IPS-18c (cell line): Measurements from ENCODE around the gene KIF26B.
"Not testable (repeated sequence)": the region's sequence is repeated elsewhere in the genome, so short reads cannot be mapped to it uniquely, and the experiment has no call there.

Experiments used
- H3K4me3 ChIP-seq: 2 replicates; pipeline ENCODE4 v1.7.0; 2013; ENCODE audit warnings: low read depth, mild to moderate bottlenecking, low read length, moderate library complexity; ENCODE audit not compliant: insufficient read depth
- H3K9me3 ChIP-seq: one replicate; pipeline ENCODE4 v1.6.1; 2013; ENCODE audit warnings: mild to moderate bottlenecking, low read length, moderate library complexity; ENCODE audit not compliant: control insufficient read depth, insufficient read depth

KIF26B gene

GRCh38 chr1:245129319-245130240 is 25.2 kb upstream of the KIF26B start:
- Histone ChIP-seq H3K4me3 (no peak overlapping the region), H3K9me3 (peaks cover 2% of the 10 kb centered on the region)

DNA sequence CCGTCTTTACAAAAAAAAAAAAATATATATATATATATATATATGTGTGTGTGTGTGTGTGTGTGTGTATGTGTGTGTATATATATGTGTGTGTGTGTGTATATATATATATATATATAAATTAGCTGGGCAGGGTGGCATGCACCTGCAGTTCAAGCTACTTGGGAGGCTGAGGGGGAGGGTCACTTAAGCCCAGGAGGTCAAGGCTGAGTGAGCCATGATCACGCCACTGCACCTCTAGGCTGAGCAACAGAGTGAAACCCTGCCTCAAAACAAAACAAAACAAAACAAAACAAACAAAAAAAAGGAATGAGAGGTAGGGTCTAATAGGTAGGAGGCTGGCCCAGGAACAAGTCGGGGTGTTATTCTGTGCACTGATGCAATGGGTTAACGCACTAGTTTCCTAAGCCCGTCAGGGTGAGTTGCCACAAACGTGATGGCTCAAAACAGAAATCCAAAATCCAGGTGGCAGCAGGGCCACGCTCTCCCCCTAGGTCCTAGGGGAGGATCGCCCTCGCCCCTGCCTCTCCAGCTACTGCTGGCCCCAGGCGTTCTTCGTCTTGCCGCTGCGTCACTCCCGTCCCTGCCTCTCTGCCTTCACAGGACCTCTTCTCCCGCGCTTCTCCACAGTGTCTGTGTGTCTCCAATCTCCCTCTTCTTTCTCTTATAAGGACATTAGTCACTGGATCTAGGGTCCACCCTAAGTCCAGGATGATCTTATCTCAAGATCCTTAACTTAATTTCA is 24.3 kb upstream of the KIF26B start:
- H3K4me3 ChIP-seq, H3K9me3 ChIP-seq: not testable (repeated sequence)

DNA sequence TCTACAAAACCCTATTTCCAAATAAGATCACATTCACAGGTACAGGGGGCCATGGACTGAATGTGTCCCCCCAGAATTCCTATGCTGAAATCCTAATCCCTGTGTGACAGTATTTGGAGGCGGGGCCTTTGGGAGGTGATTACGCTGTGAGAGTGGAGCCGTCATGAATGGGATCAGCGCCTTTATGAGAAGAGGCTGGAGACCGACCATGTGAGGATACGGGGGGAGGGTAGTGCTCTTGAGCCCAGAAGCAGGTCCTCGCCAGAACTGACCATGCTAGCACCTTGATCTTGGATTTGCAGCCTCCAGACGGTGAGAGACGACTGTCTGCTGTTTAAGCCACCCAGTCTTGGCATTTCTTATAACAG is 23.8 kb upstream of the KIF26B start:
- no peak overlapping the region for H3K4me3 ChIP-seq
- peaks cover 2% of the 10 kb centered on the region for H3K9me3 ChIP-seq

GRCh38 chr1:245132771-245133170 is 22.0 kb upstream of the KIF26B start:
- Histone ChIP-seq H3K9me3 (peaks cover 2% of the 10 kb centered on the region), H3K4me3 (no peak overlapping the region)

GRCh38 chr1:245133995-245134715 is 20.6 kb upstream of the KIF26B start:
- Histone ChIP-seq H3K4me3 (no peak overlapping the region), H3K9me3 (peaks cover 2% of the 10 kb centered on the region)

DNA sequence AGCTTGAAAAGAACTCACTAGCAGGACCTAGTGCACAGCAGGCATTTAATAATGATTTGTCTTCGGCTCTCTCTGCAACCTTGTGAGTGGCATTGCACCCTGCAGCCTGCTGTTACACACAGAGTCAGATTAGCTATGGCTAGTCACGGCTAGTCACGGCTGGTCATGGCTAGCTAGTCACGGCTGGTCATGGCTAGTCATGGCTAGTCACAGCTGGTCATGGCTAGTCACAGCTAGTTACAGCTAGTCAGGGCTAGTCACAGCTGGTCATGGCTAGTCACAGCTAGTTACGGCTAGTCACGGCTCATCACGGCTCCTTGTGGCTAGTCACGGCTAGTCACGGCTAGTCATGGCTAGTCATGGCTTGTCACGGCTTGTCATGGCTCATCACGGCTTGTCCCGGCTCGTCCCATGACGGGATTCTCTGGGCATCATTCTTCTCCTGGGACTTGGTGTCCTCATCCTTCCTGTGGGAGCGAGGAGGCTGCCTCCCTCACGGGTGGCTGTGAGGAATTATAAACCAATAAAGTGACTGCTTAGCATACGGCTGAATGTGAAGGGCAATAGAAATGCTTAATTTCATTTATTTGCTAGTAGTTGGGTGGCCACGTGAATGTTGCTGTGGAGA is 12.5 kb upstream of the KIF26B start:
- no peak overlapping the region for H3K4me3 ChIP-seq
- H3K9me3 ChIP-seq = no peaks in the 10 kb centered on the region

DNA sequence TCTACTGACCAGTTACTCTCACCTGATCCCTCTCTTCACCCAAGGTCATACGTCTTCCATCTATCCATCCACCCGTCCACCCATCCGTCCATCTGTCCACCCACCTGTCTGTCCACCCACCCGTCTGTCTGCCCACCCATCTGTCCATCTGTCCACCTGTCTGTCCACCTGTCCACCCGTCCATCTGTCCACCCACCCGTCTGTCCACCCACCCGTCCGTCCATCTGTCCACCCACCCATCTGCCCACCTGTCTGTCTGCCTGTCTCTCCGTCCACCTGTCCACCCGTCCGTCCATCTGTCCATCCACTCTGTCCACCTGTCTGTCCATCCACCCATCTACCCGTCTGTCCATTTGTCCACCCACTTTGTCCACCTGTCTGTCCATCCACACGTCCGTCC is 11.8 kb upstream of the KIF26B start:
- no peak overlapping the region for H3K4me3 ChIP-seq
- no peaks in the 10 kb centered on the region for H3K9me3 ChIP-seq

GRCh38 chr1:245143849-245144248 is 10.9 kb upstream of the KIF26B start:
- Histone ChIP-seq H3K4me3 (no peak overlapping the region), H3K9me3 (peaks cover 1% of the 10 kb centered on the region)

- peaks cover 3% of the 10 kb centered on the region for H3K9me3 ChIP-seq
- no peak overlapping the region for H3K4me3 ChIP-seq
These were observed 6.7 kb upstream of the KIF26B start for GRCh38 chr1:245148069-245148468.

DNA sequence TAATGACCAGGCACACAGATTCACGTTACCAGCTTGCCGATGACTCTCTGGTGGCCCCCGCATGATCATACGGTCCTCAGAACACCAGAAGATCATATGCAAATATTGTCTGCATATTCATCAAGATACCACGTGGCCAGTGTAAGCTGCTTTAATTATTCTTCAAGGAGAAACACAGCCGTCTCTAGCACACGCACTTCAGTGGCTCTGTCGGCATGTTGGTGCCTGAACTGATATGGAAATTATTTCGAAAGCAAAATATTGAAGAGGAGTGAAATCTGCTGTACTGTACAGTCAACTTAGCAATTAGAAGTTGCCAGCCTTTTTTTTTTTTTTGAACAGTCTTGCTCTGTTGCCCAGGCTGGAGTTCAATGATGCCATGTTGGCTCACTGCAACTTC is 5.9 kb upstream of the KIF26B start:
- H3K9me3 ChIP-seq = peaks cover 3% of the 10 kb centered on the region
- no peak overlapping the region for H3K4me3 ChIP-seq

GRCh38 chr1:245153081-245153551 is 1.7 kb upstream of the KIF26B start:
- H3K4me3 ChIP-seq = peak overlapping the region; percentile 73
- peaks cover 3% of the 10 kb centered on the region for H3K9me3 ChIP-seq

GRCh38 chr1:245153552-245154428 is 995 bp upstream of the KIF26B start:
- peak overlapping the region; percentile 73 for H3K4me3 ChIP-seq

DNA sequence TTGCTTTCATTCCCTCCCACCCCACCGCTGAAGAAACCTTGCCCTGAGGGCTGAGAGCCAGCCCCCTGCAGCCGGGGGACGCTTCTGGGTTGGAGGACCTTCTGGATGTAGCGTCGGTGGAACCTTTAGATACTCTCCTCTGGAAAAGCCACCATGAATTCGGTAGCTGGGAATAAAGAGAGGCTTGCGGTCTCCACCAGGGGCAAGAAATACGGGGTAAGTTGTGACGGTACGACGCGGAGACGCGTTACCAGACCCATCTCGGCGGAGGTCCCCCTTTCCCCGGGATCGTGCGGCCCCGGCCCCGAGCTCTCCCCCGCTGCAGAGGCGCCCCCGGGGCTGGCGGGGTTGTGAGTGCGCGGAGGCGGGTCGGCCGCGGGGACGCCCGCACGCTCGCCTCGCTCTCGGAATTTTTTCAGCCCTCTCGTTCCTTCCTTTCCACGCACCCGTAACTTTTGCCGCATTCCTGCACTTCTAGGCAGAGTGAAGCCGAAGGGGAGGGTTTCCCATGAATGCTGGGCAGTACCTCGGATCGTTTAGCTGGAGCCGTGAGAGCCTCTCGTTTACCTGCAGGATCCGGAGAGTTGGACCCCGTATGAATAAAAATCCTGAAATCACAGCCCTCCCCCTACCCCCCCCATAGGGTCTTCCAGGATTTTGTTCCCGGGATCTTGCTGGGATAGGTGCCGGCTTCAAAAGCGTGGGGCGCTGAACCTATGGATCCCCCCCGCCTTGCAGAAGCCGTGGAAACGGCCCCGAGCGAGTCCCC is 671 bp downstream of the KIF26B start:
- H3K9me3 ChIP-seq = no peaks in the 10 kb centered on the region
- peak overlapping the region; percentile 73 for H3K4me3 ChIP-seq

More at GRCh38 chr1:245153552-245154428, 995 bp upstream of the KIF26B start:
- H3K9me3 ChIP-seq = peaks cover 2% of the 10 kb centered on the region

DNA sequence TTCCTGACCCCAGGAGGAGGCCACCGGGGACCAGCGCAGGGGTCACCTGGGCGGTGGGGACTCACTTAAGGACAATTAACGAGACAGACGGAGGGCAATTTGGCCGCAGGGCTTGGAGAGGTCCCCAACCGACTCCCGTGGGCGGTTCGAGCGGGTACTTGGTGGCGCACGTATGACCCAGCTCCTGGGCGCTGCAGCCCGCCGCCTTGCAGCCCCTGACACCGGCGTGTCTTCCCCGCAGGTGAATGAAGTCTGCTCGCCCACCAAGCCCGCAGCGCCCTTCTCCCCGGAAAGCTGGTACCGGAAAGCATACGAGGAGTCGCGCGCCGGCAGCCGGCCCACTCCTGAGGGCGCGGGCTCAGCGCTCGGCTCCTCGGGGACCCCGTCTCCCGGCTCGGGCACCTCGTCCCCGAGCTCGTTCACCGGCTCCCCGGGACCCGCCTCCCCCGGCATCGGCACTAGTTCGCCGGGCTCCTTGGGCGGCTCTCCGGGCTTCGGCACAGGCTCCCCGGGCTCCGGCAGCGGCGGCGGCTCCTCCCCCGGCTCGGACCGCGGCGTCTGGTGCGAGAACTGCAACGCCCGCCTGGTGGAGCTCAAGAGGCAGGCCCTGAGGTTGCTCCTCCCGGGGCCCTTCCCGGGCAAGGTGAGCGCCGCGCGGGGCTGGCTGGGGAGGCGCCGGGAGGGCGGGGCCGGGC is 1.4 kb downstream of the KIF26B start:
- H3K4me3 ChIP-seq = peak overlapping the region; percentile 73

More for the DNA sequence above, 1.4 kb downstream of the KIF26B start:
- H3K9me3 ChIP-seq = no peaks in the 10 kb centered on the region
